Activated CD4-positive, alpha-beta T cell treated with anti-CD3 and anti-CD28 coated beads, Interleukin-2, amount 50 U/mL, for 16 hours (primary cell): ENCODE results near the gene METTL23.
A peak's percentile ranks its signal among the peaks of the same experiment; 100 is the strongest.
"Not testable (repeated sequence)": the region's sequence is repeated elsewhere in the genome, so short reads cannot be mapped to it uniquely, and the experiment has no call there.

Experiments
- DNase-seq: peaks from one replicate; pipeline ENCODE4 v3.0.0-alpha.2; 2020

METTL23 gene

DNA sequence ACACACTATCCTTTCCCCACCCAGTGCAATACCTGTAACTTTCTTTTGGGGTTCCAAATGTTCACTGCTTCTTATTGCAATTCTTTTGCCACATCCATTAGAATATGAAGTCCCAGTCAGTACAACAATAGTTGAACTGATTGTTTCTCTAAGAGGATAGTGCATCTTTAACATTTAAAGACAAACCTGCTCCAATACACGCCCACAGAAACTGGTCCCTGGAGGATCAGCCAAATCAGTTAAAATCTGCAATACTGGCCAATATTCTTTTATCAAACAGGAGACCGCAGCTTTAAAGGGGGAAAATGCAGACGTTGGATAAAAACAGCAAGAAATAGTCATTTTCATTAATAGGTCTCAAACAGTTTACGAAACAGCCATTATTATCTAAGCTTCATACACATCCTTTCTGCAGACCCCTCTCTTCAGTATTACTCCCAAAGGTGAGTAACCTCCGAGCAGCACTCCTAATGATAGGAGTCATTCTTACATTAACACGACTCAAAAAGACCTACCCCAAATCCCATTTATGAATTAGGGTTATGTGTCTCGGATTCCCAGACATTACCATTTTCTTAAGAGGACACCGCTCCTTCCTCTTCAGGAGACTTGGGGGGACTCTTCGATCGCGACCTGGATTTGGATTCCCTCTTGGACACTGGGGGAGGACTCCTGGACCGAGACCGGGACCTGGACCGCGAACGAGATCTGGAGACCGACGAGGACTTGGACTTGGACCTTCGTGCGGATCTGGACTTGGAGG, 9.1 kb downstream of the METTL23 start:
- peak; percentile 25 for DNase-seq

DNA sequence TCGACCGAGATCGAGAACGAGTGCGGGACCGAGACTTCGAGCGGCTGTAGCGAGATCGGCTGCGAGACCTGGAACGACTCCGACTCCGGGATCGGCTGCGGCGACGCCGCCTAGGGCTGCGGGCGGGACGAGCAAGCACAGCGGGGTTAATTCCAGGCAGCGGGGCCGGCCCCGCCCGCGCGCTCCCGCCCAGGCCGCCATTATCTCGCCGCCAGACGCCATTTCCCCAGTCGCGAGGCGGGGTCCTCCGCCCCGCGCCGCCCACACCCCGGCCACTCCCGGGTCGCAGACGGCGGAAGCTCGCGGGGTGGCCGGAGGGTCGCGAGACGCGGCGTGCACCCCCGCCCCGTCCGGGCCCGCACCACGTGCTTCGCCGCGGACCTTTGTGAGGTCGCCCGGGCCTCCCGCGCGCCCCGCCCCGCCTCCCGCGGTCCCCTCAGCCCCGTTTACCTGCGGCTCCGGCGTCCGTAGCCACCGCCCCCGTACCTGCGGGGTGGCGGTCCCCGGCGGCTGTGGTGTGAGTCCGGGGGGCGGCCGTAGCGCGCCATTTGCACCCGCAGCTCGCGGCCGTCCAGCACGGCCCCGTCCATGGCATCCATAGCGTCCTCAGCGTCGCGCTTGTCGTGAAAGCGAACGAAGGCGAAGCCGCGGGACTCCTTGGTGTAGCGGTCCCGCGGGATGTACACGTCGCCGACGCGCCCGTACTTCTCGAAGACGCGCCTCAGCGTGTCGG, 9.9 kb downstream of the METTL23 start:
- DNase-seq = peak; percentile 63

DNA sequence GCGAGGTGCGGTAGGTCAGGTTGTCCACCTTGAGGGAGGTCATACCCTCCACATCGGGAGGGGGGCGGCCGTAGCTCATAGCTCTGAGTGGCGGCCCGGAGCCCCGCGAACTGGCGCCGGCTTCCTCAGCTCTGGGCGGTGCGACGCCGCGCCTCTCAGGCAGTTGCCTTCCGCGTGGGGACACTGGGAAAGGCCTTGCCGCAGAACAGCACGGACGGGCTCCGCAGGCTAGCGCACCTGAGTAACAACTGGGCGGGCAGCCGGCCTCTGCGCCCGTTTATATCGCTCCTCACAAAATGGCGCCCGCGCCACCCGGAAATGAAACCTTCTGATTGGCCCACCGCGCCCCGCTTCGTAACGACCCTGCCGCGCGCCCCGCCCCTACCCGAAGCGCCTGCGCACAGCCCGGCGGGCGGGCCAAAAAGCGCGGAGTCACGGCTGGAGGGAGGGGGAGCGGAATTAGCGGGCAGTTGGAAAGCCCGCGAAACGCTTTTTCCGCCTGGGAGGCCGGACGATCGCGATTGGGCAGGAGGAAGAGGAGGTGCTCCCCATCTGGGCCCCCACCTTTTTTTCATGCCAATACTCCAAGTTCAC, 10.5 kb downstream of the METTL23 start, which contains the start of gene SRSF2:
Gene SRSF2 (minus strand): TSS at position 250 of the 594 bp plus-strand sequence. CDS start 171 bp downstream, at position 79.
- peak; percentile 99 for DNase-seq

DNA sequence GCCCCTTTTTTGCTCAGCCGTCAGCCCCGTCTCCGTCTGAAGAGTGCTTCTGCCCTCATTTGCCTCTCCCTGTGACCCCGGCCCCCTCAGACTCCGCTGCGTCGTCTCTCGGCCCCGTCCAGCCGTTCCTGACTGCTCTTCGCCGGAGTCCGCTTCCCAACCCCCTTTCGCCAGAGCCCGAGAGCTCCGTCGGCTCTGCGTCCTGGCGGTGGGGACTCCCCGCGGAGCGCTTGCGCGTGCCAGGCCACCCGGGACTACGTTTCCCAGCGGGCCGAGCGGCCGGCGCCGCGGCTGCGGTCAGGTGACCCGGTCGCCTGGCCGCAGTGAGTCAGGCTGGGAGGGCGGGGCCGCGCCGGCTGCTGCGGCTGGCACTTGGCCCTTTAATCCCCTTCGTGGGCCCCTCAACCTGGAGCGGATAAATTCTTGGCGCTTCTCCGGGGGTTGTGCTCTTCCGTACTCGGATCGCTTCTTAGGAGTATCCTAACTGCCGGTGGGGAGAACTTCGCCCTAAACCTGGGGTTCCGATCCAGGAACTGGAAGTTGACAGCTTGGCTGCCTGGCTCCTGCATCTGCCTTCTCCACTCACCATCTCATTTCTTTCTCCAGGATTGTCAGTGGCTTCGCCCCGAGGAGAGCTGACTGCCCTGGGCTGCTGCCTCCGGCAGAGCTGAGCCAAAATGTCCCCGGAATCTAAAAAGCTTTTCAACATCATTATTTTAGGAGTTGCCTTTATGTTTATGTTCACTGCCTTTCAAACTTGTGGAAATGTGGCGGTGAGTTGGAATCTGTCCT, 11.2 kb downstream of the METTL23 start, which contains the start of gene MFSD11:
Gene MFSD11 (plus strand): TSS at position 444 of the 792 bp plus-strand sequence. CDS start 234 bp downstream, at position 678.
- DNase-seq = peak; percentile 94

GRCh38 chr17:76738468-76738850, 11.8 kb downstream of the METTL23 start:
- no peak for DNase-seq

DNA sequence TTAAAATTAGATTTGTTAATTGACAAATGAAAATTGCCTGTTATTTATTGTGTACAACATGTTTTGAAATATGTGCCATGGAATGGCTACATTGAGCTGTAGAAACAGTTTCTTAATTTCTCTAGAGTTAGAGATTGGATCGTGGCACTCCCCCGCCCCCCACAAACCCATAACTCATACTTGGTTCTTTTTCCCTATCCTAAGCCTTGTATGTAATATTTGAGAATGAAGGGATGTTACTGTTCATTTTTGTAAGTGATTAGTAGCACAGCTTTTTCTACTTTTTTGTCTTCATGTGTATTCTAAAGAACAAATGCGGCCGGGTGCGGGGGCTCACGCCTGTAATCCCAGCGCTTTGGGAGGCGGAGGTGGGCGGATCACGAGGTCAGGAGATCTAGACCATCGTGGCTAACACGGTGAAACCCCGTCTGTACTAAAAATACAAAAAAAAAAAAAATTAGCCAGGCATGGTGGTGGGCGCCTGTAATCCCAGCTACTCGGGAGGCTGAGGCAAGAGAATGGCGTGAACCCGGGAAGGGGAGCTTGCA, 13.0 kb downstream of the METTL23 start:
- not testable (repeated sequence) for DNase-seq

GRCh38 chr17:76740329-76741118, 13.9 kb downstream of the METTL23 start:
- DNase-seq = no peak

GRCh38 chr17:76742958-76743357, 16.3 kb downstream of the METTL23 start:
- DNase-seq = peak; percentile 37

- DNase-seq = no peak
These were observed 18.1 kb downstream of the METTL23 start for GRCh38 chr17:76744747-76745146.

DNA sequence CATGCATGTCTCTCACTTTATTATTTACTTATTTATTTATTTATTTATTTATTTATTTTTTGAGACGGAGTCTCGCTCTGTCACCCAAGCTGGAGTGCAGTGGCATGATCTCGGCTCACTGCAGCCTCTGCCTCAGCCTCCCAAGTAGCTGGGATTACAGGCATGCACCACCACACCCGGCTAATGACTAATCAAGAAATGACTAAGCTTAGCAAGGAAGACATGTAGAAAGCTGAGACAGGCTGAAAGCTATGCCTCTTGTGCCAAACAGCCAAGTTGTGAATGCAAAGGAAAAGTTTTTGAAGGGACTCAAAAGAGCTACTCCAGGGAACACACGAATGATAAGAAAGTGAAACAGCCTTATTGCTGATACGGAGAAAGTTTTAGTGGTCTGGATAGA, 19.1 kb downstream of the METTL23 start:
- DNase-seq = peak; percentile 39

GRCh38 chr17:76747716-76748363, 21.2 kb downstream of the METTL23 start:
- DNase-seq = no peak

DNA sequence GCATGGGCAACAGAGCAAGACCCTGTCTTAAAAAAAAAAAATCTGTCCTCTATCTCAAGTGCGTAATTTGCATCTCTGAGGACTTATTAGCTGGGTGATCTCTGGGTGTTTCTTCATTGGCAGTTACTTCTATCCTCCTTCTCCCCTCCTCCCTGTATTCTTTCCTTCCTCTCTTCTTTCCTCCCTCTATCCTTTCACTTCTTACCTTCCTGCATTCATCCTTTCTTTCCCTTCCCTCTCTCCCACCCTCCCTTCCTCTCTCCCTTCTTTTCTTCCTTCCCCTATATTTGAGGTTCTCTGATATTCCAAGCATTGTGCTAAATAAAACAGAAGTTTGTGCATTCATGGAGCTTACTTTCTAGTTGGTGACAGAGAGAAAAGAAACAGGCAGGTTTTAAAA, 22.0 kb downstream of the METTL23 start:
- DNase-seq = no peak

DNA sequence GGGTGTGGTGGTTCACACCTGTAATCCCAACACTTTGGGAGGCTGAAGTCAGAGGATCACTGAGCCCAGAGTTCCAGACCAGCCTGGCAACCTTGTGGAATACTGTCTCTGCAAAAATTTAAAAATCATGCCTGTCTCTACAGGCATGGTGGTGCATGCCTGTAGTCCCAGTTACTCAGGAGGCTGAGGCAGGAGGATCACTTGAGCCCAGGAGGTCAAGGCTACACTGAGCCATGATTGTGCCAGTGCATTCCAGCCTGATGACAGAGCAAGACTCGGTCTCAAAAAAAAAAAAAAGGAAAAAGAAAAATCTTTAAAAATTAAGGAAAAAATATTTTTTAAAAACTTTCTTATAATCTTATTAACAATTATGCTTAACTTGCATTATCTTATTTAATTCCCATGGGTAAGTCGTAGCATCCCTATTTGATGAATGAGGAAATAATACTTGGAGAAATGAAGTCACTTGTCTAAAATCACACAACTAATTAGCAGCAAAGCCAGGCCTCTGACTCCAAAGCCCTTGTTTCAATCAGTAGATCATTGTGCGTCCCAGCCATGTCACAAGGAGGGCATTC, 24.9 kb downstream of the METTL23 start:
- no peak for DNase-seq

GRCh38 chr17:76752006-76752405, 25.4 kb downstream of the METTL23 start:
- DNase-seq = no peak

- DNase-seq = no peak
These were observed 26.7 kb downstream of the METTL23 start for GRCh38 chr17:76753061-76753961.

GRCh38 chr17:76755285-76755684, 28.6 kb downstream of the METTL23 start:
- DNase-seq = no peak

DNA sequence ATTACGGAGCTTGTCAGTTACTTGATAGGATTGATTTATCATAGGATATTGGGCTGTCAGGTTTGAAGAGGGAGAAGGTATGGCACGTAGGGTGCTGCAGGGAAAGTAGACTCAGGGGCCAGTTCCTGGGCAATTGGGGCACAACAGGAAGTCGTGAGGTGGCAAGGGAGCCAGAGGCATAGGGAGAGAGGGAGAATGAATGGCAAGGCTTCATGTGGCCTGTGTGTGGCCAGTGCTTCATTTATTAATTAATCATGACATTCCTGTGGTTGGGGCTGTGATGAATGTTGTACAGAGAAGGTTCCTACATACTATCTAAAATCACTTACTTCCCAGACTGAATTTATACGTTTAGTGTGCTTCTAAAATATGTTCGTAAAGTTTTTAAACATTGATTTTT, 30.6 kb downstream of the METTL23 start:
- DNase-seq = no peak

DNA sequence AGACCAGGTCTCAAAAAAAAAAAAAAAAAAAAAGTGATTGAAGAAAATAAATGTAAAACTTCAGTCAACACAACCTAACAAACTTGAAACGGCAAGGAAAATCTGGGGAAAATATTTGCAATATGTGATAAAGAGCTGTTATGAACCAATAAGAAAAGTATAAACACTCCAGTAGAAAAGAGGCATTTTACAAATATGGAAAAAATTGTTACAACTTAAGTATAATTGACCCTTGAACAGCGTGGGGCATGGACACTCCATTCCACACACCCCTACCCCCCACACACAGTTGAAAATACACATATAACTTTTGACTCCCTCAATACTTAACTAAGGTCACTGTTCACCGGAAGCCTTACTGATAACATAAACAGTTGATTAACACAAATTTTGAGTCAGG, 31.9 kb downstream of the METTL23 start:
- DNase-seq = no peak

- DNase-seq = peak; percentile 43
These were observed 46.3 kb downstream of the METTL23 start for GRCh38 chr17:76772842-76773525.
